PFSK-1 (cell line): ENCODE data around the gene CLEC17A.

Experiments
- FOXP2 ChIP-seq: optimal IDR thresholded peaks from 2 replicates; pipeline ENCODE3; 2011; ENCODE audit warnings: borderline replicate concordance, control low read depth, inconsistent platforms; ENCODE audit not compliant: insufficient read depth; ENCODE audit errors: extremely low read length, extremely low read depth
- POLR2AphosphoS5 ChIP-seq: IDR thresholded peaks from 2 replicates; pipeline ENCODE4 v1.6.1; 2012; ENCODE audit warnings: low read depth, mild to moderate bottlenecking, control low read depth, low read length, moderate library complexity
- REST ChIP-seq, 2 experiments: IDR thresholded peaks; 2 replicates each; pipeline versions ENCODE4 v1.6.1 to v1.8.0; 2011 to 2012; ENCODE audit warnings: low read depth in 2 of 2, low read length in 2 of 2, control low read depth in 1 of 2, inconsistent platforms in 1 of 2, mild to moderate bottlenecking in 1 of 2, moderate library complexity in 1 of 2; ENCODE audit not compliant: insufficient read depth in 1 of 2
- SIN3A ChIP-seq: IDR thresholded peaks from 2 replicates; pipeline ENCODE4 v1.6.1; 2012; ENCODE audit warnings: mild to moderate bottlenecking, low read length, moderate library complexity, borderline replicate concordance; ENCODE audit not compliant: insufficient read depth
- TAF1 ChIP-seq: IDR thresholded peaks from 2 replicates; pipeline ENCODE4 v1.6.1; 2012; ENCODE audit warnings: low read length, control low read depth, borderline replicate concordance; ENCODE audit not compliant: insufficient read depth

CLEC17A gene

DNA sequence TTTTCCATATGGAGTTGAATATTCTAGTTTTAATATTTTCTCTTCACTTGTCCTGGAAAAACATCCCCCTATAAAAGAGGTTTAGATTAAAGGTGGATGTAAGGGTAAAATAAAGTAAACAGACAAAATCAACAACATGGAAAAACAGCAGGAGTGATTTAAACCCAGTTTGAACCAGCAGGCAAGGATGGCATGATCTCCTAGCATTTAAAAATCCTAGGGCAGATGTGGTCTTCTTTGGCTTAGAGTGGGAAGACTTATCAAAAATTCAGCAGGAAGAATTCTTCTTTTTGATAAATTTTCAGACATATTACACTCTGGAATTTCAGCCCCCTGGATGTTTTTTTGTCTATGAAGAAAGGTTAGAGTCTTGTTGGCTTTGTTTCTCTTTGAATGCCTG lies 36.5 kb downstream of the CLEC17A start:
- TF ChIP-seq FOXP2 (no peak), SIN3A (no peak), REST (IDR thresholded peaks at IDR 0.05; ENCODE audit: insufficient read depth in 1 of 2, low read depth in 2 of 2, low read length in 2 of 2) (no peak), POLR2AphosphoS5 (no peak), TAF1 (no peak)

DNA sequence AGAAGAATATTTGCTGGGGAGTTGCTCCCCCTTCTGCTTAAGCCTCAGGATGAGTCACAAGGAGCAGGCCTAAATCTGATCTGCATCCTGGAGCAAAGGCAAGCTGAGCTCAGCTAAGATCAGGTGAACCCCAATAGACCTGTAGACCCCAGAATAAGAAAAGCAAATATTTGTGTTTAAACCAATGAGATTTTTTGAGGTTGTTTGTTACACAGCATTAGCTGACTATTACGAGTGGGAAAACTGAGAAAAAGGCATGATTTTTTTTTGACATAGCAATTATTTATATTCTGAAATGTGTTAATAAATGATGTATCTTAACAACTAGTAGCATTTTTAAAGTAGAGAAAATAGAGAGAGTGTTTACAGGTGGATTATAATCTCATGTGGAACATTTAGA lies 46.7 kb downstream of the CLEC17A start:
- TF ChIP-seq TAF1: no peak
- TF ChIP-seq REST (IDR thresholded peaks at IDR 0.05; ENCODE audit: insufficient read depth in 1 of 2, low read depth in 2 of 2, low read length in 2 of 2): no peak
- TF ChIP-seq FOXP2: no peak
- TF ChIP-seq POLR2AphosphoS5: no peak
- TF ChIP-seq SIN3A: no peak

GRCh38 chr19:14632286-14632685 lies 49.4 kb downstream of the CLEC17A start:
- no peak for TF ChIP-seq SIN3A
- TF ChIP-seq FOXP2: no peak
- TF ChIP-seq POLR2AphosphoS5: no peak
- no peak for TF ChIP-seq TAF1
- no peak for TF ChIP-seq REST (IDR thresholded peaks at IDR 0.05; ENCODE audit: insufficient read depth in 1 of 2, low read depth in 2 of 2, low read length in 2 of 2)

DNA sequence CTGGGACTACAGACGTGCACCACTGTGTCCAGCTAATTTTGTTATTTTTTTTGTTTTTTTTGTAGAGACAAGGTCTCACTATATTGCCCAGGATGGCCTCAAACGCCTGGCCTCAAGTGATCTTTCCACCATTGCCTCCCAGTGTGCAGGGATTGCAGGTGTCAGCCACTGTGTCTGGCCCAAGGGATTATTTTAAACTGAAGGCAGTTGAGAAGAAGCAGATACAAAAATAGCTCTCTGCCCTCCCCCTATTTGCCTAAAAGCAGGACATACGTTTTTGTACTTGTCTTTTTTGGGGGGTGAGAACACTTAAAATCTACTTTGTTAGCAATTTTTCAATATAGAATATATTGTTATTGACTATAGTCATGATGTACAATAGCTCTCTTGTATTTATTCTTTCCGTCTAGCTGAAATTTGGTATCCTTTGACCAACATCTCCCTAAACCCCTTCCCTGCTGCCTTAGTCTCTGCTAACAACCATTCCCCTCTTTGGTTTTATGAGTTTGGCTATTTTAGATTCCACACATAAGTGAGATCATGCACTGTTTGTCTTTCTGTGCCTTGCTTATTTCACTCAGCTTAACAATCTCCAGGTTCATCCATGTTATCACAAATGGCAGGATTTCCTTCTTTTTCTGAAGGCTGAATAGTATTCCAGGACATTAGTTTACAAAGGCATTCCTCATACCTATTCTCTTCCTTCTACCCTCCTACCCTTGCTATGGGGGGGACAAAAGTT lies 56.8 kb downstream of the CLEC17A start:
- no peak for TF ChIP-seq SIN3A
- no peak for TF ChIP-seq FOXP2
- TF ChIP-seq REST (IDR thresholded peaks at IDR 0.05; ENCODE audit: insufficient read depth in 1 of 2, low read depth in 2 of 2, low read length in 2 of 2): no peak
- no peak for TF ChIP-seq TAF1
- no peak for TF ChIP-seq POLR2AphosphoS5

GRCh38 chr19:14648506-14648905 lies 65.6 kb downstream of the CLEC17A start:
- TF ChIP-seq TAF1 (no peak), FOXP2 (no peak), POLR2AphosphoS5 (no peak), SIN3A (no peak), REST (IDR thresholded peaks at IDR 0.05; ENCODE audit: insufficient read depth in 1 of 2, low read depth in 2 of 2, low read length in 2 of 2) (no peak)
